ENCODE data around the gene SUOX. TPM values are rescaled to one million over a fixed set of nuclear protein-coding genes. Genes with fewer than 3 reads are reported as not detected.

Gene SUOX
- total RNA-seq, 1 experiment from 2014 or later = 23.2 TPM

GRCh38 chr12:56028511-56029165 is 31.6 kb downstream of the SUOX start:
- DNase-seq (ENCODE audit: low spot score) (no peak), ATAC-seq (no peak)
- no peaks in the 10 kb centered on the region for H3K9me3 Mint-ChIP-seq
- TF ChIP-seq ZNF232 (CRISPR knock-in tag; IDR thresholded peaks at IDR 0.05) (no peak), ZNF425 (CRISPR knock-in tag; conservative IDR thresholded peaks at IDR 0.05) (no peak), GRHL2 (CRISPR knock-in tag; IDR thresholded peaks at IDR 0.05; ENCODE audit: insufficient replicate concordance, severe bottlenecking) (no peak), ZMAT4 (CRISPR knock-in tag; IDR thresholded peaks at IDR 0.05) (no peak), ARID4B (CRISPR knock-in tag; IDR thresholded peaks at IDR 0.05; ENCODE audit: borderline replicate concordance) (no peak), TEAD4 (CRISPR knock-in tag; IDR thresholded peaks at IDR 0.05) (no peak), OVOL2 (CRISPR knock-in tag; IDR thresholded peaks at IDR 0.05; ENCODE audit: borderline replicate concordance) (no peak)
- no peak overlapping the region for H3K4me3 Mint-ChIP-seq
- no peak overlapping the region for H3K27ac Mint-ChIP-seq
- no peaks in the 10 kb centered on the region for H3K4me1 Mint-ChIP-seq
- no peaks in the 10 kb centered on the region for H3K27me3 Mint-ChIP-seq (ENCODE audit: low read depth)
- POLR2A ChIA-PET = interaction anchor here (0.7 kb wide), 1 partner anchor 1094 kb away, joined by 5 read pairs; no protein-coding TSS in a partner anchor
- CTCF ChIA-PET = interaction anchor here (0.6 to 3.4 kb wide), 16 partner anchors 8 to 304 kb away, joined by 3 to 68 read pairs (median 4); partner anchors contain the start of genes IKZF4, ORMDL2, RAB5B and SARNP
- H3K36me3 Mint-ChIP-seq = peaks cover 46% of the 10 kb centered on the region

- ATAC-seq (no peak), DNase-seq (ENCODE audit: low spot score) (no peak)
- no peak overlapping the region for H3K27ac Mint-ChIP-seq
Observed at GRCh38 chr12:56029166-56029519, 32.1 kb downstream of the SUOX start.

GRCh38 chr12:56029666-56030293 is 32.7 kb downstream of the SUOX start:
- peaks cover 46% of the 10 kb centered on the region for H3K36me3 Mint-ChIP-seq
- H3K9me3 Mint-ChIP-seq = no peaks in the 10 kb centered on the region
- TF ChIP-seq ZNF512 (CRISPR knock-in tag; IDR thresholded peaks at IDR 0.05; ENCODE audit: borderline replicate concordance) (no peak), E2F4 (CRISPR knock-in tag; IDR thresholded peaks at IDR 0.05; ENCODE audit: borderline replicate concordance, low read depth) (no peak), NFE2L1 (CRISPR knock-in tag; IDR thresholded peaks at IDR 0.05) (no peak), MXD4 (CRISPR knock-in tag; IDR thresholded peaks at IDR 0.05; ENCODE audit: borderline replicate concordance) (no peak), CTCF (IDR thresholded peaks at IDR 0.05) (peak; percentile 54), ZNF219 (CRISPR knock-in tag; IDR thresholded peaks at IDR 0.05; ENCODE audit: borderline replicate concordance) (no peak), CBFB (CRISPR knock-in tag; IDR thresholded peaks at IDR 0.05; ENCODE audit: low read depth) (no peak), PRRX2 (CRISPR knock-in tag; IDR thresholded peaks at IDR 0.05) (no peak)
- no peak overlapping the region for H3K4me3 Mint-ChIP-seq
- no peaks in the 10 kb centered on the region for H3K27me3 Mint-ChIP-seq (ENCODE audit: low read depth)
- H3K4me1 Mint-ChIP-seq = no peaks in the 10 kb centered on the region
- POLR2A ChIA-PET = no interaction called here
- DNase-seq (ENCODE audit: low spot score) (peak; percentile 50), ATAC-seq (peak; percentile 82)
- CTCF ChIA-PET = interaction anchor here (0.6 to 3.4 kb wide), 22 partner anchors 9 to 292 kb away, joined by 3 to 68 read pairs (median 4); partner anchors contain the start of genes ESYT1, IKZF4, ORMDL2 and RAB5B
- H3K27ac Mint-ChIP-seq = no peak overlapping the region

More at GRCh38 chr12:56029166-56029519, 32.1 kb downstream of the SUOX start:
- TF ChIP-seq NFATC4 (CRISPR knock-in tag; IDR thresholded peaks at IDR 0.05) = no peak
- TF ChIP-seq GTF2I (CRISPR knock-in tag; conservative IDR thresholded peaks at IDR 0.05) = no peak
- no peak for TF ChIP-seq RORB (CRISPR knock-in tag; IDR thresholded peaks at IDR 0.05)
- ChIA-PET POLR2A (no interaction called here), CTCF (interaction anchor here (0.6 to 3.4 kb wide), 22 partner anchors 8 to 291 kb away, joined by 3 to 68 read pairs (median 4); partner anchors contain the start of genes ESYT1, IKZF4, ORMDL2 and RAB5B)
- Mint-ChIP-seq H3K27me3 (ENCODE audit: low read depth) (no peaks in the 10 kb centered on the region), H3K4me3 (no peak overlapping the region), H3K36me3 (peaks cover 46% of the 10 kb centered on the region), H3K4me1 (no peaks in the 10 kb centered on the region), H3K9me3 (no peaks in the 10 kb centered on the region)
